Kidney epithelial cell (primary cell): Measurements from ENCODE around the gene CKB. TPM values are rescaled to one million over a fixed set of nuclear protein-coding genes. Genes with fewer than 3 reads are reported as not detected.

Experiments used
- DNase-seq: peaks from one replicate; pipeline ENCODE4 v3.0.0-alpha.2; 2010; ENCODE audit warnings: low read depth
- H3K27me3 ChIP-seq: 2 replicates; pipeline ENCODE4 v1.6.0; 2011; ENCODE audit warnings: low read length; ENCODE audit not compliant: control insufficient read depth, insufficient read depth
- H3K36me3 ChIP-seq: 2 replicates; pipeline ENCODE4 v1.5.1; 2011; ENCODE audit warnings: low read length; ENCODE audit not compliant: control insufficient read depth, insufficient read depth
- H3K4me3 ChIP-seq: 2 replicates; pipeline ENCODE4 v1.5.1; 2011; ENCODE audit warnings: low read depth, mild to moderate bottlenecking, control low read depth, low read length
- total RNA-seq: library from RNA; depleted of rRNA; stranded (reverse); fragments of >200 nt; gene quantifications from 2 replicates; pipeline ENCODE4 v1.2.3, GENCODE V29; 2015
- TF ChIP-seq, protein P1 (sequence below): IDR thresholded peaks from 2 replicates; pipeline ENCODE4 v1.5.1; 2011; ENCODE audit warnings: mild to moderate bottlenecking, moderate library complexity, low read length, control low read depth, inconsistent platforms; ENCODE audit not compliant: insufficient read depth, poor library complexity, severe bottlenecking

The CKB gene
- total RNA-seq, 1 donor from 2014 or later: 78.7 TPM

- no peak overlapping the region for H3K4me3 ChIP-seq
Observed at GRCh38 chr14:103535081-103535890, 12.7 kb upstream of the CKB start.

GRCh38 chr14:103534576-103535061, 12.0 kb upstream of the CKB start:
- Histone ChIP-seq H3K36me3 (no peaks in the 10 kb centered on the region), H3K4me3 (no peak overlapping the region), H3K27me3 (no peaks in the 10 kb centered on the region)
- TF ChIP-seq, protein P1, sequence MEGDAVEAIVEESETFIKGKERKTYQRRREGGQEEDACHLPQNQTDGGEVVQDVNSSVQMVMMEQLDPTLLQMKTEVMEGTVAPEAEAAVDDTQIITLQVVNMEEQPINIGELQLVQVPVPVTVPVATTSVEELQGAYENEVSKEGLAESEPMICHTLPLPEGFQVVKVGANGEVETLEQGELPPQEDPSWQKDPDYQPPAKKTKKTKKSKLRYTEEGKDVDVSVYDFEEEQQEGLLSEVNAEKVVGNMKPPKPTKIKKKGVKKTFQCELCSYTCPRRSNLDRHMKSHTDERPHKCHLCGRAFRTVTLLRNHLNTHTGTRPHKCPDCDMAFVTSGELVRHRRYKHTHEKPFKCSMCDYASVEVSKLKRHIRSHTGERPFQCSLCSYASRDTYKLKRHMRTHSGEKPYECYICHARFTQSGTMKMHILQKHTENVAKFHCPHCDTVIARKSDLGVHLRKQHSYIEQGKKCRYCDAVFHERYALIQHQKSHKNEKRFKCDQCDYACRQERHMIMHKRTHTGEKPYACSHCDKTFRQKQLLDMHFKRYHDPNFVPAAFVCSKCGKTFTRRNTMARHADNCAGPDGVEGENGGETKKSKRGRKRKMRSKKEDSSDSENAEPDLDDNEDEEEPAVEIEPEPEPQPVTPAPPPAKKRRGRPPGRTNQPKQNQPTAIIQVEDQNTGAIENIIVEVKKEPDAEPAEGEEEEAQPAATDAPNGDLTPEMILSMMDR: no peak
- no peak for DNase-seq

More at GRCh38 chr14:103535081-103535890, 12.7 kb upstream of the CKB start:
- TF ChIP-seq, protein P1: no peak
- no peak for DNase-seq
- Histone ChIP-seq H3K36me3 (no peaks in the 10 kb centered on the region), H3K27me3 (no peaks in the 10 kb centered on the region)

- no peaks in the 10 kb centered on the region for H3K36me3 ChIP-seq
- DNase-seq: no peak
- no peak overlapping the region for H3K4me3 ChIP-seq
- TF ChIP-seq, protein P1: no peak
- no peaks in the 10 kb centered on the region for H3K27me3 ChIP-seq
Observed at GRCh38 chr14:103533999-103534575, 11.5 kb upstream of the CKB start.

DNA sequence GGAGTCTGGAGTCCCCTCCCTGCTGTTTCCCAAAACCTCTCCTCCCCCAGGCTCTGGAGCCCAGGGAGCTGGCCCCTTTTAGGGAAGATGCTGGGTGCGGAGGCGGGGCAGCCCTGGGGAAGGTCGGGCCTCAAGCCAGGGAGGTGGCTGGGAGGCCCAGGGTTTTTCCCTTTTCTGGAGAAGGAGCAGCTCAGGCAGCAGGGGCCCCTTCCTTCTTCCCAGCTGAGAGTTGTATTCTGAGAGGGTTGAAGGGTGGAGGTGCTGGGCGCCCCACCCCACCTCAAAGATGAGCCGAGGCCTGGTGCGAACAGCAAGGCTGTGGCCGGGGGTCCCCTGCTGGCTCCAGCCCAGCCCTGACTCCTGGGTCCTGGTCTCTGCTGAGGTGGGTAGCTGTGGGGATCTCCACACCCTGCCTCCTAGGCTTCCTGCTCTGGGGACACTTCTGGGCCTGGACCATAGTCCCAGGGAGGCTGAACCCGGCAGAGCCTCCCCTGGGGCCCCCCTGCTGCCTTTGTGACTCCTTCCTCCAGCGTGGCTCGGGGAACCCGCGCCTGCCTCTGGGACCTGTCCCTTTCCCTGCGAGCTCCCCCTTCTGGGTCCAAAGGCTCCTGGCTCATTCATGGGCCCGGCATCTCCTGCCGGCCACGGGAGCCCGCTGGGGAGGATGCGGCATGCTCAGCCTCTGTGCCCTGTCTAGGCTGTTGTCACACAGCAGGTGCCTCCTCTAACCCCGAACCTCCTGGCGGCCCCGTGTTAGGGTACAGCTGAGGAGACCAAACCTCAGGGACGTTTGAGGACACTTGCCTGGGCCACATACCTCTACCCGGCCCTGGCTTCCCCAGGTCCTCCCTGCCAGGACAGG, 10.7 kb upstream of the CKB start:
- no peaks in the 10 kb centered on the region for H3K36me3 ChIP-seq

More for the DNA sequence above, 10.7 kb upstream of the CKB start:
- DNase-seq: no peak
- no peaks in the 10 kb centered on the region for H3K27me3 ChIP-seq
- no peak overlapping the region for H3K4me3 ChIP-seq
- TF ChIP-seq, protein P1: no peak
